RWPE2 (cell line): ENCODE data around the gene SCAANT1.

Experiments
- ATAC-seq: fragments of 200-7000 bp; cut with Tn5 transposase; 3 replicates; pipeline ENCODE4 v1.9.1; 2021; ENCODE audit warnings: low read depth
- DNase-seq: peaks from one replicate; pipeline ENCODE4 v3.0.0-alpha.2; 2020; ENCODE audit warnings: low spot score
- H3K27ac ChIP-seq: fragments of 450-650 bp; 2 replicates; pipeline ENCODE4 v1.5.1; 2017; ENCODE audit warnings: mild to moderate bottlenecking; ENCODE audit not compliant: poor library complexity, severe bottlenecking
- H3K27me3 ChIP-seq: fragments of 250-450 bp; sonication (Bioruptor Pico); 2 replicates; pipeline ENCODE4 v1.5.1; 2021; ENCODE audit warnings: mild to moderate bottlenecking, moderate library complexity; ENCODE audit not compliant: insufficient read depth, poor library complexity, severe bottlenecking
- H3K36me3 ChIP-seq: fragments of 250-450 bp; sonication (Bioruptor Pico); 2 replicates; pipeline ENCODE4 v1.5.1; 2020; ENCODE audit warnings: low read depth, mild to moderate bottlenecking, moderate library complexity
- H3K4me1 ChIP-seq: fragments of 250-450 bp; sonication (Bioruptor Pico); 2 replicates; pipeline ENCODE4 v1.5.1; 2021; ENCODE audit warnings: mild to moderate bottlenecking, moderate library complexity; ENCODE audit not compliant: insufficient read depth, poor library complexity, severe bottlenecking
- H3K4me3 ChIP-seq: fragments of 250-450 bp; sonication (Bioruptor Pico); 2 replicates; pipeline ENCODE4 v1.5.1; 2021; ENCODE audit warnings: mild to moderate bottlenecking, moderate library complexity; ENCODE audit not compliant: severe bottlenecking
- H3K9me3 ChIP-seq: fragments of 250-450 bp; sonication (Bioruptor Pico); 2 replicates; pipeline ENCODE4 v1.5.1; 2021; ENCODE audit warnings: mild to moderate bottlenecking, moderate library complexity; ENCODE audit not compliant: severe bottlenecking
- CTCF ChIP-seq: fragments of 450-650 bp; IDR thresholded peaks from one replicate; pipeline ENCODE4 v1.5.1; 2017; ENCODE audit warnings: mild to moderate bottlenecking, moderate library complexity; ENCODE audit not compliant: poor library complexity, severe bottlenecking

SCAANT1 gene

GRCh38 chr3:63908776-63909175 is 3.4 kb downstream of the SCAANT1 start:
- H3K27me3 ChIP-seq = no peaks in the 10 kb centered on the region
- ATAC-seq (no peak), DNase-seq (no peak)
- peaks cover 8% of the 10 kb centered on the region for H3K4me1 ChIP-seq
- H3K9me3 ChIP-seq = no peaks in the 10 kb centered on the region
- H3K27ac ChIP-seq = no peak overlapping the region
- H3K4me3 ChIP-seq = no peak overlapping the region
- no peak for TF ChIP-seq CTCF
- peaks cover 2% of the 10 kb centered on the region for H3K36me3 ChIP-seq

GRCh38 chr3:63908081-63908736 is 4.0 kb downstream of the SCAANT1 start:
- Histone ChIP-seq H3K27me3 (no peaks in the 10 kb centered on the region), H3K27ac (no peak overlapping the region), H3K4me3 (no peak overlapping the region), H3K36me3 (peaks cover 8% of the 10 kb centered on the region), H3K4me1 (peaks cover 8% of the 10 kb centered on the region), H3K9me3 (no peaks in the 10 kb centered on the region)
- DNase-seq (no peak), ATAC-seq (no peak)
- peak; percentile 23 for TF ChIP-seq CTCF

DNA sequence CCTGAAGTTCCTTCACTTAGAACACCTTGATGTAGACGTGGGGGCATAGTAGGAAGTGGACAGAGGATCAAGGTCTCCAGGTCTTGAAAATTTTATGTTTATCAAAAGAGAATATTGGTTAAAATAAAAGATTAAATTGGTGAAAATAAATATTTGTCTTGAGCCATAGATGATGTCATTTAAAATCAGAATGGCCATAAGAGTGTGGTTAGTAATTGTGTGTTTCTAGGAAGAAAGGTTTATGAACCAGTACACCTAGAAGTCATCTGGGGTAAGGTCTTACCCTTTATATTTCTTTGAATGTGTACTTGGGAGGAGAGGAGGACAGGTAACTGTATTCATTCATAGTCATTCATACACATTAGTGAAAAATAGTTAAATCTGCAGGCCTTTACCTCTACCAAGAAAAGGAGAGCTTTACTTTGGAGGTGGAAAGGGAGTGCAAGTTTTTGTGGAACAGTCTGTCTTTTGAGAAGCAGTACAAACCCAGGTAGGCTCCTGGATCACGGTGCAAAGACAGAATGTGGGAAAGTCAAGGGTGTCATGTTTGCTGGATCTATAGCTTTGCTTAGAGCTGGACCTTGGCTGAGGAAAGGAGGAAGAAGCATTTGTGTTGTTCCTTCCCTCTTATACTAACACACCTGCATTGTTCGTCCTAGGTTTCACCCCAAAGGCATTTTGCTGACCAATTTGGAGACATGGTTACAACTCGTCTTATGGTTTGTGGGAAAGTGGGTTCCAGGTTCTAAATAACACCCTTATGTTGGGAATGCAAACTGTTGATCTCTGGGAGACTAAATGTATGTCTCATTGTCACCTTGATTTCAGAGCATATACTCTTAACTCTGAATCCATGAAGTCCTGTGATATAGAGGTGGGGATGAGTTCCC is 6.2 kb downstream of the SCAANT1 start:
- ATAC-seq = no peak
- H3K27ac ChIP-seq = no peak overlapping the region
- peaks cover 16% of the 10 kb centered on the region for H3K36me3 ChIP-seq
- no peaks in the 10 kb centered on the region for H3K27me3 ChIP-seq
- H3K4me1 ChIP-seq = peaks cover 7% of the 10 kb centered on the region
- no peaks in the 10 kb centered on the region for H3K9me3 ChIP-seq
- DNase-seq = no peak
- no peak for TF ChIP-seq CTCF
- no peak overlapping the region for H3K4me3 ChIP-seq

- DNase-seq (no peak), ATAC-seq (no peak)
- H3K27ac ChIP-seq = no peak overlapping the region
- no peak overlapping the region for H3K4me3 ChIP-seq
- H3K4me1 ChIP-seq = no peaks in the 10 kb centered on the region
- H3K27me3 ChIP-seq = no peaks in the 10 kb centered on the region
- H3K9me3 ChIP-seq = no peaks in the 10 kb centered on the region
- H3K36me3 ChIP-seq = peaks cover 45% of the 10 kb centered on the region
- no peak for TF ChIP-seq CTCF
These were observed 11.7 kb downstream of the SCAANT1 start for GRCh38 chr3:63900459-63900858.
